GM23338 (cell line): ENCODE results near the gene ZDHHC8. TPM values are rescaled to one million over a fixed set of nuclear protein-coding genes. Genes with fewer than 3 reads are reported as not detected.

Source experiments
- ATAC-seq: fragments of 200-7000 bp; cut with Tn5 transposase; 3 replicates; pipeline ENCODE4 v1.9.1; 2020
- DNase-seq: peaks from one replicate; pipeline ENCODE4 v3.0.0-alpha.2; 2015; ENCODE audit warnings: low spot score
- H2AFZ ChIP-seq: fragments of 200-600 bp; sonication (generic); 2 replicates; pipeline ENCODE4 v1.8.0; 2016; ENCODE audit warnings: antibody characterized with exemption, mild to moderate bottlenecking, moderate library complexity
- H3F3A ChIP-seq: fragments of 200-600 bp; sonication (generic); replicated peaks from 2 replicates; pipeline ENCODE4 v1.8.0; 2017; ENCODE audit warnings: antibody characterized with exemption, mixed run types, low read depth
- H3K27ac ChIP-seq: fragments of 200-600 bp; sonication (generic); 2 replicates; pipeline ENCODE4 v1.6.1; 2016; ENCODE audit warnings: low read depth
- H3K27me3 ChIP-seq: fragments of 200-600 bp; sonication (generic); 2 replicates; pipeline ENCODE4 v1.8.0; 2016; ENCODE audit warnings: mild to moderate bottlenecking, mixed run types, moderate library complexity; ENCODE audit not compliant: insufficient read depth
- H3K36me3 ChIP-seq: fragments of 200-600 bp; sonication (generic); 2 replicates; pipeline ENCODE4 v1.8.0; 2016; ENCODE audit warnings: mild to moderate bottlenecking; ENCODE audit not compliant: insufficient read depth
- H3K4me1 ChIP-seq: fragments of 200-600 bp; sonication (generic); 2 replicates; pipeline ENCODE4 v1.8.0; 2016; ENCODE audit warnings: mild to moderate bottlenecking, moderate library complexity; ENCODE audit not compliant: insufficient read depth
- H3K4me2 ChIP-seq: fragments of 200-600 bp; sonication (generic); 2 replicates; pipeline ENCODE4 v1.7.1; 2017; ENCODE audit warnings: mixed run types
- H3K4me3 ChIP-seq: fragments of 200-600 bp; sonication (generic); 2 replicates; pipeline ENCODE4 v1.6.1; 2016; ENCODE audit warnings: mixed run types
- H3K79me2 ChIP-seq: fragments of 200-600 bp; sonication (generic); replicated peaks from 2 replicates; pipeline ENCODE4 v1.8.0; 2017; ENCODE audit warnings: mild to moderate bottlenecking; ENCODE audit not compliant: insufficient read depth
- H3K9me2 ChIP-seq: fragments of 200-600 bp; sonication (generic); 2 replicates; pipeline ENCODE4 v1.8.0; 2017; ENCODE audit not compliant: insufficient read depth
- H4K20me1 ChIP-seq: fragments of 200-600 bp; sonication (generic); replicated peaks from 2 replicates; pipeline ENCODE4 v1.8.0; 2017; ENCODE audit warnings: mild to moderate bottlenecking; ENCODE audit not compliant: insufficient read depth
- H3K27ac Mint-ChIP-seq: 2 replicates; pipeline ENCODE4 v1.8.0; 2020; ENCODE audit warnings: inconsistent platforms, mild to moderate bottlenecking, moderate library complexity, mixed read lengths
- H3K27me3 Mint-ChIP-seq: 3 replicates; pipeline ENCODE4 v1.8.0; 2022; ENCODE audit warnings: low read depth, mild to moderate bottlenecking, moderate library complexity, mixed read lengths, inconsistent platforms; ENCODE audit not compliant: insufficient read depth, poor library complexity
- H3K36me3 Mint-ChIP-seq: 3 replicates; pipeline ENCODE4 v1.8.0; 2021; ENCODE audit warnings: low read depth, mild to moderate bottlenecking, inconsistent platforms, moderate library complexity, mixed read lengths
- H3K4me1 Mint-ChIP-seq: 3 replicates; pipeline ENCODE4 v1.8.0; 2020; ENCODE audit warnings: mild to moderate bottlenecking, inconsistent platforms, mixed read lengths
- H3K4me3 Mint-ChIP-seq: 3 replicates; pipeline ENCODE4 v1.8.0; 2021; ENCODE audit warnings: moderate library complexity, mild to moderate bottlenecking, inconsistent platforms, mixed read lengths
- H3K9me3 Mint-ChIP-seq: 3 replicates; pipeline ENCODE4 v1.8.0; 2020; ENCODE audit warnings: moderate library complexity, mild to moderate bottlenecking, inconsistent platforms, mixed read lengths
- CREB1 ChIP-seq: fragments of 250-450 bp; sonication (Bioruptor Pico); IDR thresholded peaks from 2 replicates; pipeline ENCODE4 v1.5.0; 2020; ENCODE audit warnings: low read depth, mild to moderate bottlenecking, moderate library complexity
- EZH2 ChIP-seq: fragments of 200-600 bp; sonication (generic); IDR thresholded peaks from one replicate; pipeline ENCODE4 v1.8.0; 2017; ENCODE audit warnings: antibody characterized with exemption, mild to moderate bottlenecking, low read depth; ENCODE audit not compliant: unreplicated experiment
- EZH2phosphoT487 ChIP-seq: fragments of 200-600 bp; sonication (generic); IDR thresholded peaks from one replicate; pipeline ENCODE4 v1.8.1; 2018; ENCODE audit warnings: antibody characterized with exemption; ENCODE audit not compliant: unreplicated experiment
- JUNB ChIP-seq: IDR thresholded peaks from one replicate; pipeline ENCODE4 v1.6.1; 2016; ENCODE audit warnings: antibody characterized with exemption; ENCODE audit not compliant: unreplicated experiment
- NANOG ChIP-seq: IDR thresholded peaks from 2 replicates; pipeline ENCODE4 v1.6.1; 2016; ENCODE audit warnings: antibody characterized with exemption, borderline replicate concordance
- POLR2AphosphoS5 ChIP-seq: IDR thresholded peaks from 2 replicates; pipeline ENCODE4 v1.6.1; 2016; ENCODE audit warnings: antibody characterized with exemption, low read depth
- STAT1 ChIP-seq: IDR thresholded peaks from one replicate; pipeline ENCODE4 v1.6.1; 2016; ENCODE audit warnings: antibody characterized with exemption; ENCODE audit not compliant: unreplicated experiment
- ZNF114 ChIP-seq: fragments of 250-450 bp; sonication (Bioruptor Pico); IDR thresholded peaks from 2 replicates; pipeline ENCODE4 v1.5.0; 2020; ENCODE audit warnings: mild to moderate bottlenecking, moderate library complexity
- ZNF331 ChIP-seq: fragments of 250-450 bp; sonication (Bioruptor Pico); IDR thresholded peaks from 2 replicates; pipeline ENCODE4 v1.5.0; 2020; ENCODE audit warnings: low read depth, mild to moderate bottlenecking, moderate library complexity
- ZNF462 ChIP-seq: fragments of 250-450 bp; sonication (Bioruptor Pico); IDR thresholded peaks from 2 replicates; pipeline ENCODE4 v1.5.0; 2020; ENCODE audit warnings: mild to moderate bottlenecking, moderate library complexity
- polyA plus RNA-seq: library from polyadenylated mRNA; unstranded; fragments of >200 nt; fragmentation: Nextera tagmentation; extraction: Ambion mirVana; gene quantifications from 2 replicates; pipeline ENCODE4 v1.2.1, GENCODE V29; 2016
- total RNA-seq: library from RNA; depleted of rRNA; stranded (reverse); fragments of >200 nt; shearing (Covaris generic); gene quantifications from 2 replicates; pipeline ENCODE4 v1.2.3, GENCODE V29; 2014
- TF ChIP-seq, protein P1 (sequence below): IDR thresholded peaks from 2 replicates; pipeline ENCODE4 v1.6.1; 2016; ENCODE audit warnings: antibody characterized with exemption
- TF ChIP-seq, protein P2 (sequence below), 2 experiments: fragments of 200-600 bp in 1 of 2; sonication (generic) in 1 of 2; conservative IDR thresholded peaks; 2 replicates each; pipeline versions ENCODE4 v1.5.1 to v1.6.1; 2016 to 2017; ENCODE audit warnings: antibody characterized with exemption in 2 of 2, low read depth in 2 of 2, mild to moderate bottlenecking in 2 of 2, moderate library complexity in 1 of 2
- TF ChIP-seq, protein P3 (sequence below): IDR thresholded peaks from one replicate; pipeline ENCODE4 v1.6.1; 2018; ENCODE audit warnings: antibody characterized with exemption; ENCODE audit not compliant: unreplicated experiment

Gene ZDHHC8
- total and polyA plus RNA-seq, 2 experiments from 2014 or later, result 13.7 to 47.6 TPM

DNA sequence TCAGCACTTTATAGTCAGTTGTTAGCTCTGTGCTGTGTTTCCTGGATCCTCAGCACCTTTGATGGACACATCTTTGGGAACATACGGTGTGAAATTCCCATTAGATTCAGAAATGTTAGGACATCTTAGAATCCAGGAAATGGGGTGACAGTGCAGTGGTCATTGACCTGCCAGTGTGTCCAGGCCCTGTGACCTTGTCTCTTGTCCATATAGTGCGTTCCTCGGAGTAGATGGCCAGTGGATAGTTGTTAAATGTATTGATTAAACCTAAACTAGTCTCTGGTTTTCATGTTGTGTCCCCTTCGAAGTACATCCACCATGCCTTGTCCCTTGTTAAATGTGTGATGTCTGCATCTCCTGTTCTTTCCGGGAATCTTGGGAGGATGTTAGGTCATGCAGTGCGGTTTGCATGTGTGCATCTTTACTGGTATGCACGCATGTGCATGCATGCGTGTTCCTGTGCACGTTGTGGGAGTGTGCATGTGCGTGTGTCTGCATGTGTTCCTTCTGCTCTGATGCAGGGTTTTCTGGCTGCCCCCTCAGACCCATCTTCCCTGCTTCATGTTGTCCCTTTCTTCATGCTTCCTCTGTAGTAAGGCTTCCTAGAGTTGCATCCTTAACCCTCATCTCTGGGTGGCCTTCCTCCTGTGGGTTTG is 47.6 kb upstream of the ZDHHC8 start:
- Histone ChIP-seq H3K4me2 (peak overlapping the region; percentile 43; the same call in 1 of the 2 replicates), H3K27ac (0 out of 2 replicates have a peak overlapping the region, but pooled peaks have one; percentile 79)
- no peak for DNase-seq

More for the DNA sequence above, 47.6 kb upstream of the ZDHHC8 start:
- H3K36me3 ChIP-seq, result peaks cover 21% of the 10 kb centered on the region
- H4K20me1 ChIP-seq, result peaks cover 57% of the 10 kb centered on the region
- no peaks in the 10 kb centered on the region; the same call in 2 of the 3 replicates for H3K9me3 Mint-ChIP-seq
- no peaks in the 10 kb centered on the region for H3K9me2 ChIP-seq
- H3K27ac Mint-ChIP-seq, result peak overlapping the region; percentile 70; the same call in 1 of the 2 replicates
- H3K4me3 ChIP-seq, result no peak overlapping the region
- peaks cover 12% of the 10 kb centered on the region; the same call in 1 of the 2 replicates for H3K4me1 ChIP-seq
- H3K79me2 ChIP-seq, result peaks cover 82% of the 10 kb centered on the region
- peaks cover 36% of the 10 kb centered on the region for H3K4me1 Mint-ChIP-seq
- H3K4me3 Mint-ChIP-seq, result peak overlapping the region; percentile 11; the same call in 2 of the 3 replicates
- H3K27me3 ChIP-seq, result no peaks in the 10 kb centered on the region
- H3K36me3 Mint-ChIP-seq, result peaks cover 59% of the 10 kb centered on the region
- no peak overlapping the region for H2AFZ ChIP-seq
- peaks cover 29% of the 10 kb centered on the region for H3F3A ChIP-seq
- no peak for ATAC-seq
- H3K27me3 Mint-ChIP-seq, result peaks cover 37% of the 10 kb centered on the region
- TF ChIP-seq EZH2phosphoT487 (no peak), JUNB (no peak), ZNF331 (CRISPR knock-in tag) (no peak), POLR2AphosphoS5 (no peak), EZH2 (no peak), ZNF462 (CRISPR knock-in tag) (no peak), ZNF114 (CRISPR knock-in tag) (no peak), STAT1 (no peak), NANOG (no peak), CREB1 (CRISPR knock-in tag) (no peak)
- TF ChIP-seq, protein P1, sequence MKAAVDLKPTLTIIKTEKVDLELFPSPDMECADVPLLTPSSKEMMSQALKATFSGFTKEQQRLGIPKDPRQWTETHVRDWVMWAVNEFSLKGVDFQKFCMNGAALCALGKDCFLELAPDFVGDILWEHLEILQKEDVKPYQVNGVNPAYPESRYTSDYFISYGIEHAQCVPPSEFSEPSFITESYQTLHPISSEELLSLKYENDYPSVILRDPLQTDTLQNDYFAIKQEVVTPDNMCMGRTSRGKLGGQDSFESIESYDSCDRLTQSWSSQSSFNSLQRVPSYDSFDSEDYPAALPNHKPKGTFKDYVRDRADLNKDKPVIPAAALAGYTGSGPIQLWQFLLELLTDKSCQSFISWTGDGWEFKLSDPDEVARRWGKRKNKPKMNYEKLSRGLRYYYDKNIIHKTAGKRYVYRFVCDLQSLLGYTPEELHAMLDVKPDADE, result no peak
- TF ChIP-seq, protein P2, sequence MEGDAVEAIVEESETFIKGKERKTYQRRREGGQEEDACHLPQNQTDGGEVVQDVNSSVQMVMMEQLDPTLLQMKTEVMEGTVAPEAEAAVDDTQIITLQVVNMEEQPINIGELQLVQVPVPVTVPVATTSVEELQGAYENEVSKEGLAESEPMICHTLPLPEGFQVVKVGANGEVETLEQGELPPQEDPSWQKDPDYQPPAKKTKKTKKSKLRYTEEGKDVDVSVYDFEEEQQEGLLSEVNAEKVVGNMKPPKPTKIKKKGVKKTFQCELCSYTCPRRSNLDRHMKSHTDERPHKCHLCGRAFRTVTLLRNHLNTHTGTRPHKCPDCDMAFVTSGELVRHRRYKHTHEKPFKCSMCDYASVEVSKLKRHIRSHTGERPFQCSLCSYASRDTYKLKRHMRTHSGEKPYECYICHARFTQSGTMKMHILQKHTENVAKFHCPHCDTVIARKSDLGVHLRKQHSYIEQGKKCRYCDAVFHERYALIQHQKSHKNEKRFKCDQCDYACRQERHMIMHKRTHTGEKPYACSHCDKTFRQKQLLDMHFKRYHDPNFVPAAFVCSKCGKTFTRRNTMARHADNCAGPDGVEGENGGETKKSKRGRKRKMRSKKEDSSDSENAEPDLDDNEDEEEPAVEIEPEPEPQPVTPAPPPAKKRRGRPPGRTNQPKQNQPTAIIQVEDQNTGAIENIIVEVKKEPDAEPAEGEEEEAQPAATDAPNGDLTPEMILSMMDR (conservative IDR thresholded peaks at IDR 0.05; ENCODE audit: low read depth in 2 of 2), result no peak
- TF ChIP-seq, protein P3, sequence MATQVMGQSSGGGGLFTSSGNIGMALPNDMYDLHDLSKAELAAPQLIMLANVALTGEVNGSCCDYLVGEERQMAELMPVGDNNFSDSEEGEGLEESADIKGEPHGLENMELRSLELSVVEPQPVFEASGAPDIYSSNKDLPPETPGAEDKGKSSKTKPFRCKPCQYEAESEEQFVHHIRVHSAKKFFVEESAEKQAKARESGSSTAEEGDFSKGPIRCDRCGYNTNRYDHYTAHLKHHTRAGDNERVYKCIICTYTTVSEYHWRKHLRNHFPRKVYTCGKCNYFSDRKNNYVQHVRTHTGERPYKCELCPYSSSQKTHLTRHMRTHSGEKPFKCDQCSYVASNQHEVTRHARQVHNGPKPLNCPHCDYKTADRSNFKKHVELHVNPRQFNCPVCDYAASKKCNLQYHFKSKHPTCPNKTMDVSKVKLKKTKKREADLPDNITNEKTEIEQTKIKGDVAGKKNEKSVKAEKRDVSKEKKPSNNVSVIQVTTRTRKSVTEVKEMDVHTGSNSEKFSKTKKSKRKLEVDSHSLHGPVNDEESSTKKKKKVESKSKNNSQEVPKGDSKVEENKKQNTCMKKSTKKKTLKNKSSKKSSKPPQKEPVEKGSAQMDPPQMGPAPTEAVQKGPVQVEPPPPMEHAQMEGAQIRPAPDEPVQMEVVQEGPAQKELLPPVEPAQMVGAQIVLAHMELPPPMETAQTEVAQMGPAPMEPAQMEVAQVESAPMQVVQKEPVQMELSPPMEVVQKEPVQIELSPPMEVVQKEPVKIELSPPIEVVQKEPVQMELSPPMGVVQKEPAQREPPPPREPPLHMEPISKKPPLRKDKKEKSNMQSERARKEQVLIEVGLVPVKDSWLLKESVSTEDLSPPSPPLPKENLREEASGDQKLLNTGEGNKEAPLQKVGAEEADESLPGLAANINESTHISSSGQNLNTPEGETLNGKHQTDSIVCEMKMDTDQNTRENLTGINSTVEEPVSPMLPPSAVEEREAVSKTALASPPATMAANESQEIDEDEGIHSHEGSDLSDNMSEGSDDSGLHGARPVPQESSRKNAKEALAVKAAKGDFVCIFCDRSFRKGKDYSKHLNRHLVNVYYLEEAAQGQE, result no peak
